ENCODE data around the gene C19orf38. TPM values are rescaled to one million over a fixed set of nuclear protein-coding genes. Genes with fewer than 3 reads are reported as not detected.
A peak's percentile ranks its signal among the peaks of the same experiment; 100 is the strongest.

Gene C19orf38
- total RNA-seq, 1 experiment from 2014 or later = not detected

- Histone ChIP-seq H2AFZ (ENCODE audit: low read length) (no peak overlapping the region), H2BK20ac (ENCODE audit: low read depth, low read length, poor library complexity, severe bottlenecking) (no peak overlapping the region), H2BK5ac (ENCODE audit: insufficient read length, low read length) (no peak overlapping the region), H2BK120ac (ENCODE audit: low read depth, low read length, poor library complexity, severe bottlenecking) (no peak overlapping the region), H3K4ac (ENCODE audit: low read depth, low read length) (no peak overlapping the region), H3K23me2 (ENCODE audit: insufficient read length, low read depth, low read length, poor library complexity, severe bottlenecking) (peaks cover 8% of the 10 kb centered on the region), H4K8ac (replicated peaks; ENCODE audit: insufficient read length, low read depth, low read length) (no peak overlapping the region), H3K4me2 (ENCODE audit: insufficient read depth, insufficient read length, low read length) (peak overlapping the region; percentile 71), H2BK15ac (ENCODE audit: low read depth, low read length) (no peak overlapping the region), H3K27me3 (ENCODE audit: insufficient read depth, low read length) (no peaks in the 10 kb centered on the region), H4K20me1 (ENCODE audit: control insufficient read depth, insufficient read depth, insufficient read length) (no peaks in the 10 kb centered on the region), H3K23ac (ENCODE audit: insufficient read length, low read depth, low read length) (no peak overlapping the region), H3K56ac (ENCODE audit: insufficient read length, low read depth, low read length) (no peak overlapping the region), H2BK12ac (ENCODE audit: insufficient read length, low read depth, low read length) (no peak overlapping the region), H3K27ac (ENCODE audit: insufficient read length, low read depth, low read length) (no peak overlapping the region), H4K91ac (ENCODE audit: insufficient read length, low read depth, low read length) (no peak overlapping the region), H4K5ac (ENCODE audit: insufficient read length, low read depth, low read length) (no peak overlapping the region), H3K18ac (ENCODE audit: insufficient read length, low read depth, low read length) (peak overlapping the region; percentile 45), H3K4me1 (ENCODE audit: insufficient read depth, low read length) (peaks cover 2% of the 10 kb centered on the region; the same call in 1 of the 2 replicates), H2AK5ac (ENCODE audit: insufficient read length, low read length) (no peak overlapping the region), H3T11ph (ENCODE audit: low read length) (no peak overlapping the region), H3K14ac (ENCODE audit: insufficient read depth, low read length) (peak overlapping the region; percentile 38), H3K79me2 (ENCODE audit: insufficient read depth, low read length) (peaks cover 20% of the 10 kb centered on the region; the same call in 1 of the 2 replicates), H3K9ac (ENCODE audit: extremely low read depth, insufficient read length, low read length) (peak overlapping the region; percentile 61), H3K79me1 (ENCODE audit: insufficient read depth, low read depth, low read length, poor library complexity, severe bottlenecking) (peaks cover 5% of the 10 kb centered on the region), H3K9me3 (ENCODE audit: control insufficient read depth, low read depth, low read length) (no peaks in the 10 kb centered on the region)
- DNase-seq = no peak
- H3K9me3 Mint-ChIP-seq = no peaks in the 10 kb centered on the region
- H3K4me3 Mint-ChIP-seq = peak overlapping the region; percentile 85 to 89
- no CpG with 5 or more reads among the region's 90 CpGs for WGBS (ENCODE audit: extremely low coverage, insufficient read length, low lambda C conversion rate)
- no peaks in the 10 kb centered on the region for H3K27me3 Mint-ChIP-seq (ENCODE audit: low read depth)
- TF ChIP-seq CTCF (conservative IDR thresholded peaks at IDR 0.05) = peak; percentile 42
- H3K36me3 Mint-ChIP-seq (ENCODE audit: insufficient read depth in 1 of 3, low read depth in 3 of 3) = peaks cover 1 to 16% (median 4%) of the 10 kb centered on the region in 3 experiments; a peak in 4 of 7 replicates
- H3K4me1 Mint-ChIP-seq = peaks cover 12 to 22% of the 10 kb centered on the region in 2 experiments
- H3K27ac Mint-ChIP-seq = peak overlapping the region in 2 of 3 experiments; percentile 53 to 68; a peak in 3 of 7 replicates
Measured at GRCh38 chr19:10871711-10872545, 23.7 kb downstream of the C19orf38 start.
